D721Med (cell line): ENCODE data around the gene PRKAR1B.

Source experiments
- DNase-seq: peaks from one replicate; pipeline ENCODE4 v3.0.0; 2011; ENCODE audit warnings: low spot score; ENCODE audit not compliant: insufficient read length
- FAIRE-seq: peaks from 2 replicates; lab custom pipeline; 2011; peaks lifted over from hg19 to GRCh38; lab: Jason Lieb, UNC
- TF ChIP-seq, protein P1 (sequence below): IDR thresholded peaks from 2 replicates; pipeline ENCODE4 v1.5.1; 2012; ENCODE audit warnings: mild to moderate bottlenecking, control low read depth; ENCODE audit not compliant: insufficient read depth; ENCODE audit errors: missing control alignments

Gene PRKAR1B

DNA sequence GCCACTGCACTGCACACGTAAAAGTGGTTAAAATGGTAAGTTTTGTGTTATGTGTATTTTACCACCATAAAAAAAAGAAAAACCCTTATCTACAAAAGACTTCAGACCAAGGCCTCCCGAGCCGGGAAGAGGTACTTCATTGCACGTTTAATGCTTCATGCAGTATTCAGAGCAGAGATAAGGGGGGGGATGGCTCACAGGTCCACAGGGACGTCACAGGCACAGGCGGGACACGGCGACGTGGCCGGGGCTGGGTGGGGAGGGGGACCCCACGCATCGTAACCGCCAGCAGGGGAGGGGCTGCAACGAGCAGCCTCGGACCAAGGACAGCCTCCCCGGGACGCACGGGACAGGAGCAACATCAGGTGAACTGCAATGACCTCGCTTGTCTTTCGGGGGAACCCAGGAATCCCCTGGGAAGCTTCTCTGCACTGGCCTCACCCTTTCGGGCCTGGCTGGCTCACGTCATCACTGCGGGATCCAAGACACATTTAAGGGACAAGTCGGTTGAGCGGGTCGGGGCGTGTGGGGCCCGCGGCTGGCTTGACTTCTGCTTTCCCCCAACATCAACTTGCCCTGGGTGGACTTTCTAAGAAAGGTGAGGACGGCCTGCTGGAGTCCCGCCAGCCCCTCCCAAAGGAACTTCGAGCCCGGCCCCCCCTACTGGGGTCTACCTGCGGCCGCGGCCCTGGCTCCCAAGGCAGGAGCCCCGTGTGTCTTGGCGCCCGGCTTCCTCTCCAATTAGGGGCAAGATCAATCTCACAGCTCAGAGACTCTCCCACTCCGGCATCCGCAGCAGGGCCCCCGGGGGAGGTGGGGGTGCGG, 177.8 kb downstream of the PRKAR1B start:
- TF ChIP-seq, protein P1, sequence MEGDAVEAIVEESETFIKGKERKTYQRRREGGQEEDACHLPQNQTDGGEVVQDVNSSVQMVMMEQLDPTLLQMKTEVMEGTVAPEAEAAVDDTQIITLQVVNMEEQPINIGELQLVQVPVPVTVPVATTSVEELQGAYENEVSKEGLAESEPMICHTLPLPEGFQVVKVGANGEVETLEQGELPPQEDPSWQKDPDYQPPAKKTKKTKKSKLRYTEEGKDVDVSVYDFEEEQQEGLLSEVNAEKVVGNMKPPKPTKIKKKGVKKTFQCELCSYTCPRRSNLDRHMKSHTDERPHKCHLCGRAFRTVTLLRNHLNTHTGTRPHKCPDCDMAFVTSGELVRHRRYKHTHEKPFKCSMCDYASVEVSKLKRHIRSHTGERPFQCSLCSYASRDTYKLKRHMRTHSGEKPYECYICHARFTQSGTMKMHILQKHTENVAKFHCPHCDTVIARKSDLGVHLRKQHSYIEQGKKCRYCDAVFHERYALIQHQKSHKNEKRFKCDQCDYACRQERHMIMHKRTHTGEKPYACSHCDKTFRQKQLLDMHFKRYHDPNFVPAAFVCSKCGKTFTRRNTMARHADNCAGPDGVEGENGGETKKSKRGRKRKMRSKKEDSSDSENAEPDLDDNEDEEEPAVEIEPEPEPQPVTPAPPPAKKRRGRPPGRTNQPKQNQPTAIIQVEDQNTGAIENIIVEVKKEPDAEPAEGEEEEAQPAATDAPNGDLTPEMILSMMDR, result no peak
- no peak for FAIRE-seq
- DNase-seq, result no peak

DNA sequence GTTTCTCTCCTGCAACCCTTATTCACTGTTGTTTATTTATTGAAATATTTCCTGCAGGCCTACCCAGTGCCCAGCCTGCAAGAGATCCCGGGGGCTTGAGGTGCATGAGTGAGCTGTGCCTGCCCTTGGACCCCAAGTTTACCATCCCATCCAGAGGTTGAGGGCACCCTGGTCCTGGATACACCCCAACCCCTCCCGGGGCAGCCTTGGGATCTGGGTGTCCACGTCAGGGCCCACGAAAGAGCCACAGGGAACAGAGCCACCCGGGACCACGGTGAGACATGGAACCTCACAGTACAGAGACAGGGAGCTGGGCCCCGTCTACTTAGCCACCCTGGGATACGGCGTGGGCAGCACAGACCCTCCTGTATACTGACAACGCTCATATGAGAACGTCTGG, 178.7 kb downstream of the PRKAR1B start:
- FAIRE-seq (no peak), DNase-seq (no peak)
- TF ChIP-seq, protein P1, result no peak

DNA sequence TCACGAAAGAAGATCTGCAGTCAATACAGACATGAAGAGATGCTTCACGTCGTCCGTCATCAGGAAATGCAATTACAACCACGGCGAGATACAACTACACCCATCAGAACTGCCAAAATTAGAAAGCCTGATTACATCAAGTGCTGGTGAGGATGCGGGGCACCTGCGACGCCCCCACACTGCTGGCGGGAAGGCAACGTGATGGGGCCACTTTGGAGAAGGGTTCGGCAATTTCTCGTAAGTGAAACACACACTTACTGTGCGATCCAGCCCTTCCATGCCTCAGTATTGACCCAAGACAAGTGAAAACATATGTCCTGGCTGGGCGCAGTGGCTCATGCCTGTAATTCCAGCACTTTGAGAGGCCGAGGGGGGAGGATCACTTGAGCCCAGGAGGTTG, 181.6 kb downstream of the PRKAR1B start:
- DNase-seq (no peak), FAIRE-seq (no peak)
- TF ChIP-seq, protein P1, result no peak

DNA sequence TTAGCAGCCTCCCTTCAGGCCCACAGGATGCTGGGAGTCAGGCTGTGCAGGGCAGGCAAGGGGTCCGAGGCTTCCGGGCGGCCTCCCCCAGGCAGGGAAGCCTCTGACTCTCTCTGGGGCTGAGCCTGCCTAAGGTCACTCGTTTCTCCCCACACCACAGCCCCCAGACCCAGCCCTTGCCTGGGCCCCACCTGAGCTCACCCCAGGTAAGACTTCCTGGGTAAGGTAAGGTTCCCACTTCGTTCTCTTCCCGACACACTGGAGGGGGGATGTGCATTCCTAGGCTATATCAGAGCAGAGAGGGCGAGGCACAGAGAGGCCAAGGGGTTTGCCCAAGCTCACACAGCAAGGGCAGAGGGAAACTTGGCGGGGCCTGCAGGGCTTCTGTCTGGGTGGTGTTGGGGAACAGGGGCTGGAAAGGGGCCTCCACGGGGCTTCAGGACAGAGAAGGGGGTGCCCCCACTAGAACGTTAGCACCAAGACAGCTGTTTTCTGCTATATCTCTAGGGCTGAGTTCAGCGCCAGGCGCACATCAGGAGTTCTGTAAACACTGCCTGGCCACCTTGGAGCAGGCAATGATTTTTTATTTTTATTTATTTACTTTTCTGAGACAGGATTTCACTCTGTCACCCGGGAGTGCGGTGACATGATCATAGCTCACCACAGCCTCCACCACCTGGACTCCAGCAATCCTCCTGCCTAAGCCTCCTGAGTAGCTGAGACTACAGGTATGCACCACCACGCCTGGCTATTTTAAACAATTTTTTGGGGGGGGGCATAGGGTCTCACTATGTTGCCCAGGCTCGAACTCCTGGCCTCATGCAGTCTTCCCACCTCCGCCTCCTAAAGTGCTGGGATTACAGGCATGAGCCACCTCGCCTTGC, 182.5 kb downstream of the PRKAR1B start:
- TF ChIP-seq, protein P1, result no peak
- FAIRE-seq, result no peak
- no peak for DNase-seq

DNA sequence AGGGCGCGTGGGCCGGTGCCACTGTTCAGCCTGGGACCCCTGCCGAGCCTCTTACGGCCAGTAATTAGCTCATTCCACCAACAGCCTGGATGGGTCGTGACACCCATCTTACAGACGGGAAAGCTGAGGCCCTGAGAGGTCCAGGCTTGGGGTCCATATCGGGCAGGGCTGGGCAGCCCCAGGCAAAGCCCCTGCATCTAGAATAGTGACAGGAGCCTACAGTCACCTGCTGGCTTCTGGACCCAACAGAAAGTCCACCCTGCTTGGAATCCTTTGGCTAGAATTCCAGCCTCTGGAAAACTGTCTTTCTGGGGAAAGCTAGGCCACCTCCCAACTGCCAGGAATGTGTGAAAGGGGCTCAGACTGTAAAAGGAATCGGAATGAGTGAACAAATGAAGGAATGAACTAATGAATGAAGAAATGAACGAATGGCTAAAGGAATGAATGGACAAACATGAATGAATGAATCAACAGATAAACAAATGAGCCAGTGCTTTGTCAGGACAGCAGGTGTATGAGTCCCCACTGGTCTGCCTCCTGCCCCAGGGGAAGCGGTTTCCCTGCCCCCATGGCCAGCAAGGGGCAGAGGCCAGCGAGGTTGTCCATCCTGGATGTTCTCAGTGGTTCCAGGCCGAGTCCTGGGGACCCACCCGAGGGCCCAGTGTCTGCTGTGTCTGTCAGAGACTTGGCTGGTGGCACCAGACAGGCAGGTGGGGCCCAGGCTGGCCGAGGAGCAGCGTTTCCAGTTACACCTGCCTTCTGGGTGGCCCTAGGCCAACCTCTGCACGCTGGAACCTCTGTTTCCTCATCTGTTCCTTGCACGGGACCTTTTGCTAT, 183.4 kb downstream of the PRKAR1B start:
- TF ChIP-seq, protein P1, result no peak
- DNase-seq (no peak), FAIRE-seq (no peak)

DNA sequence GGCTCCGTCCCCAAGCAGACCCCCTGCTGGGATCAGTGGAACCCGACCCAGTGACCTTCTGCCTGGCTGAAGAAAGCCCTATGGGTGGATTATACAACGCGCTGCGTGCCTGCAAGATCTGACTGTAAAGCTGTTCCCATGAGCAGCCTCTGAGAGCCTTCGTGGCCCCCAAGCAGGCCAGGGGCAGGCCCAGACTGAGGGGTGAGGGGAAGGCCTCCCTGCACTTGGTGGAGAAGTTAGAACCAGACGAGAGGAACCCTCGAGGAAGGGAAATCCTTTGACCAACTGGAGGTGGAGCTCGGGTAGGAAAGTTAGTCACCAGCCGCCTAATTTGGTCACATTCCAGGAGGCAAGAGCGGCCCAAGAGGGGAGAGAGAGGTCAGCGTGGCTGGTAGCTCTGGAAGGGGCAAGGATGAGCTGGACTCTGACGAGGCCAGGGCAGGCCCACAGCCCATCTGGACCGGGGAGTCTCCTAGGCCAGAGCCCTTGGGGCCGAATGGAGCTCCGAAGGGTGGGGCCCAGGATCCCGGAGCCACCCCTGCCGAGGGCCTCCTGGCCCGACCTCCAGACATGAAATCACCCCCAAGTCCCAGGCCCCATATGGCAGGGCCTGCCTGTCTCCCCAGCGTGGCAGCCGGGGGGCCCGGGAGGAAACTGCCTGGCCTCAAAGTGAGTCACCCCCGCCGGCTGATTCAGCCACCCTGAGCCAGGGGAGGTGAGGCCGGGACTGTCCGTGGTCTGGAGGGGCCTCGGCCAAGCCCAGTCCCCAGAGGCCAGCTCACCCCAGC, 184.2 kb downstream of the PRKAR1B start:
- FAIRE-seq (no peak), DNase-seq (no peak)
- TF ChIP-seq, protein P1, result no peak
